Measurements from ENCODE around the gene TLX1. TPM values are rescaled to one million over a fixed set of nuclear protein-coding genes. Genes with fewer than 3 reads are reported as not detected.

The TLX1 gene
- total RNA-seq, 1 donor from 2014 or later: not detected

- DNase-seq (ENCODE audit: low spot score): no peak
- Mint-ChIP-seq H3K4me1 (ENCODE audit: low read depth) (no peaks in the 10 kb centered on the region), H3K27ac (no peak overlapping the region), H3K4me3 (no peak overlapping the region), H3K36me3 (ENCODE audit: low read depth) (no peaks in the 10 kb centered on the region), H3K27me3 (ENCODE audit: insufficient read depth) (peaks cover 9% of the 10 kb centered on the region), H3K9me3 (no peaks in the 10 kb centered on the region)
- intact Hi-C loops (cut with micrococcal nuclease): no loop called here
Observed at GRCh38 chr10:101183458-101184183, 52.5 kb downstream of the TLX1 start.

Other genes with a start within 250 kb of the TLX1 start
- gene SLF2, start 218.3 kb upstream of the TLX1 start, total RNA-seq: 33.4 and 36.1 TPM in 2 replicates
- 0.31 and 0.83 TPM in 2 replicates for gene SEMA4G, start 161.8 kb upstream of the TLX1 start, total RNA-seq
- 61.5 and 63.2 TPM in 2 replicates for gene MRPL43, start 143.8 kb upstream of the TLX1 start, total RNA-seq
- 41.1 and 42.3 TPM in 2 replicates for gene TWNK, start 143.8 kb upstream of the TLX1 start, total RNA-seq
- 22.3 TPM in 2 replicates for gene LZTS2, start 131.5 kb upstream of the TLX1 start, total RNA-seq
- 0.47 and 0.54 TPM in 2 replicates for gene PDZD7, start 100.2 kb upstream of the TLX1 start, total RNA-seq
- gene SFXN3, start 100.1 kb upstream of the TLX1 start, total RNA-seq: 34.8 and 39.0 TPM in 2 replicates
- 0.57 and 0.73 TPM in 2 replicates for gene KAZALD1, start 69.3 kb upstream of the TLX1 start, total RNA-seq
- not detected in 2 replicates for gene LBX1, start 98.2 kb downstream of the TLX1 start, total RNA-seq
- 19.7 and 22.2 TPM in 2 replicates for gene BTRC, start 222.9 kb downstream of the TLX1 start, total RNA-seq